ENCODE measurements around the gene KCNN3. TPM values are rescaled to one million over a fixed set of nuclear protein-coding genes. Genes with fewer than 3 reads are reported as not detected.

The KCNN3 gene
- total and polyA plus RNA-seq, 4 donors = 0.47 to 4.9 (median 1.9) TPM

- Histone ChIP-seq H3K4me3 (no peak overlapping the region), H3K27me3 (ENCODE audit: control insufficient read depth in 3 of 3, insufficient read depth in 3 of 3, low read length in 2 of 3) (peaks cover 0 to 7% (median 0%) of the 10 kb centered on the region in 3 donors), H3K36me3 (ENCODE audit: control insufficient read depth in 4 of 4, insufficient read depth in 4 of 4, low read length in 4 of 4) (no peaks in the 10 kb centered on the region), H3K4me1 (ENCODE audit: control insufficient read depth in 5 of 5, insufficient read depth in 5 of 5, low read length in 5 of 5) (no peaks in the 10 kb centered on the region), H3K27ac (ENCODE audit: low read depth in 1 of 2, low read length in 1 of 2) (no peak overlapping the region), H3K9me3 (ENCODE audit: control insufficient read depth in 4 of 4, insufficient read depth in 3 of 4, low read length in 3 of 4) (no peaks in the 10 kb centered on the region), H3K9ac (ENCODE audit: insufficient read depth in 1 of 2, low read length in 2 of 2) (no peak overlapping the region)
- ATAC-seq (ENCODE audit: insufficient read depth, low FRiP score) (no peak), DNase-seq (no peak)
- whole genome bisulfite sequencing, 2 donors = 91 to 94% methylated on average over 5 of the region's 5 CpGs
- no peak for TF ChIP-seq CTCF (IDR thresholded peaks at IDR 0.05; ENCODE audit: control extremely low read depth, extremely low read depth)
These were observed 70.9 kb downstream of the KCNN3 start for GRCh38 chr1:154799188-154799587.

- no peak overlapping the region for H3K4me3 ChIP-seq
- no peak for DNase-seq
- no peak overlapping the region for H3K9ac ChIP-seq (ENCODE audit: insufficient read depth in 1 of 2, low read length in 2 of 2)
- no peak overlapping the region for H3K27ac ChIP-seq (ENCODE audit: low read depth in 1 of 2, low read length in 1 of 2)
- WGBS, 2 donors = 78 to 100% methylated on average over 1 of the region's 1 CpG
- peaks cover 0 to 1% (median 0%) of the 10 kb centered on the region in 5 donors for H3K4me1 ChIP-seq (ENCODE audit: control insufficient read depth in 5 of 5, insufficient read depth in 5 of 5, low read length in 5 of 5)
- H3K36me3 ChIP-seq (ENCODE audit: control insufficient read depth in 4 of 4, insufficient read depth in 4 of 4, low read length in 4 of 4) = no peaks in the 10 kb centered on the region
- no peak for ATAC-seq (ENCODE audit: insufficient read depth, low FRiP score)
- no peak for TF ChIP-seq CTCF (IDR thresholded peaks at IDR 0.05; ENCODE audit: control extremely low read depth, extremely low read depth)
- no peaks in the 10 kb centered on the region for H3K9me3 ChIP-seq (ENCODE audit: control insufficient read depth in 4 of 4, insufficient read depth in 3 of 4, low read length in 3 of 4)
- H3K27me3 ChIP-seq (ENCODE audit: control insufficient read depth in 3 of 3, insufficient read depth in 3 of 3, low read length in 2 of 3) = peaks cover 0 to 2% (median 0%) of the 10 kb centered on the region in 3 donors
These were observed 71.4 kb downstream of the KCNN3 start for GRCh38 chr1:154798645-154799044.

- no peak for ATAC-seq (ENCODE audit: insufficient read depth, low FRiP score)
- Histone ChIP-seq H3K36me3 (ENCODE audit: control insufficient read depth in 4 of 4, insufficient read depth in 4 of 4, low read length in 4 of 4) (no peaks in the 10 kb centered on the region), H3K27me3 (ENCODE audit: control insufficient read depth in 3 of 3, insufficient read depth in 3 of 3, low read length in 2 of 3) (no peaks in the 10 kb centered on the region), H3K9me3 (ENCODE audit: control insufficient read depth in 4 of 4, insufficient read depth in 3 of 4, low read length in 3 of 4) (no peaks in the 10 kb centered on the region), H3K27ac (ENCODE audit: low read depth in 1 of 2, low read length in 1 of 2) (no peak overlapping the region), H3K4me3 (no peak overlapping the region), H3K9ac (ENCODE audit: insufficient read depth in 1 of 2, low read length in 2 of 2) (no peak overlapping the region), H3K4me1 (ENCODE audit: control insufficient read depth in 5 of 5, insufficient read depth in 5 of 5, low read length in 5 of 5) (peaks cover 0 to 1% (median 0%) of the 10 kb centered on the region in 5 donors)
- TF ChIP-seq CTCF (IDR thresholded peaks at IDR 0.05; ENCODE audit: control extremely low read depth, extremely low read depth) = no peak
- 90 to 91% methylated on average over 6 of the region's 6 CpGs for WGBS, 2 donors
- no peak for DNase-seq
These were observed 72.9 kb downstream of the KCNN3 start for GRCh38 chr1:154797175-154797574.

GRCh38 chr1:154796303-154796892 lies 73.7 kb downstream of the KCNN3 start:
- Histone ChIP-seq H3K36me3 (ENCODE audit: control insufficient read depth in 4 of 4, insufficient read depth in 4 of 4, low read length in 4 of 4) (no peaks in the 10 kb centered on the region), H3K4me1 (ENCODE audit: control insufficient read depth in 5 of 5, insufficient read depth in 5 of 5, low read length in 5 of 5) (peaks cover 0 to 1% (median 0%) of the 10 kb centered on the region in 5 donors), H3K4me3 (no peak overlapping the region), H3K27me3 (ENCODE audit: control insufficient read depth in 3 of 3, insufficient read depth in 3 of 3, low read length in 2 of 3) (no peaks in the 10 kb centered on the region), H3K9ac (ENCODE audit: insufficient read depth in 1 of 2, low read length in 2 of 2) (no peak overlapping the region), H3K27ac (ENCODE audit: low read depth in 1 of 2, low read length in 1 of 2) (no peak overlapping the region), H3K9me3 (ENCODE audit: control insufficient read depth in 4 of 4, insufficient read depth in 3 of 4, low read length in 3 of 4) (no peaks in the 10 kb centered on the region)
- ATAC-seq (ENCODE audit: insufficient read depth, low FRiP score) = no peak
- no peak for TF ChIP-seq CTCF (IDR thresholded peaks at IDR 0.05; ENCODE audit: control extremely low read depth, extremely low read depth)
- no peak for DNase-seq
- 65 to 80% methylated on average over 15 of the region's 15 CpGs for WGBS, 2 donors

Data from lung (tissue), 12 donors.